Measurements from ENCODE around the gene GALNT3.

- TF ChIP-seq CTCF (IDR thresholded peaks at IDR 0.05; ENCODE audit: borderline replicate concordance, extremely low read depth, low read length, poor library complexity, severe bottlenecking) (no peak), EZH2 (IDR thresholded peaks at IDR 0.05; ENCODE audit: borderline replicate concordance, low read depth, low read length, severe bottlenecking) (no peak)
Measured at GRCh38 chr2:165776796-165777195, 17.3 kb downstream of the GALNT3 start.

All from DND-41 (cell line).